ENCODE data around the gene DIDO1.

DNA sequence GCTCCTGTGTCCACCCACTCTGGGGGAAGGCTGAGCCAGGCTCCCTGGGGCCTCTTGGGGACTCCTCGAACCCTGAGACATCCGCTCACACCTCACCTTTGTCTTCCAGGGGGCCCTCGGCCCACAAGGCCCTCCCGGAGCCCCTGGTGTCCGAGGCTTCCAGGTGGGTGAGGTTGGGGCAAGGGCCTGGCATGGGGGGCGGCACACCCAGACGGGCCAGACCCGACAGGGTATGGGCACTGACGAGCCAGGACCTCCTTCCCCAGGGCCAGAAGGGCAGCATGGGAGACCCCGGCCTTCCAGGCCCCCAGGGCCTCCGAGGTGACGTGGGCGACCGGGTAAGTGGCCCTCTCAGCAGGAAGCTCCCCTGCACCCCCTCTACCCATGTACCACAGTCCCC is 96.1 kb downstream of the DIDO1 start:
- TF ChIP-seq, protein P1, sequence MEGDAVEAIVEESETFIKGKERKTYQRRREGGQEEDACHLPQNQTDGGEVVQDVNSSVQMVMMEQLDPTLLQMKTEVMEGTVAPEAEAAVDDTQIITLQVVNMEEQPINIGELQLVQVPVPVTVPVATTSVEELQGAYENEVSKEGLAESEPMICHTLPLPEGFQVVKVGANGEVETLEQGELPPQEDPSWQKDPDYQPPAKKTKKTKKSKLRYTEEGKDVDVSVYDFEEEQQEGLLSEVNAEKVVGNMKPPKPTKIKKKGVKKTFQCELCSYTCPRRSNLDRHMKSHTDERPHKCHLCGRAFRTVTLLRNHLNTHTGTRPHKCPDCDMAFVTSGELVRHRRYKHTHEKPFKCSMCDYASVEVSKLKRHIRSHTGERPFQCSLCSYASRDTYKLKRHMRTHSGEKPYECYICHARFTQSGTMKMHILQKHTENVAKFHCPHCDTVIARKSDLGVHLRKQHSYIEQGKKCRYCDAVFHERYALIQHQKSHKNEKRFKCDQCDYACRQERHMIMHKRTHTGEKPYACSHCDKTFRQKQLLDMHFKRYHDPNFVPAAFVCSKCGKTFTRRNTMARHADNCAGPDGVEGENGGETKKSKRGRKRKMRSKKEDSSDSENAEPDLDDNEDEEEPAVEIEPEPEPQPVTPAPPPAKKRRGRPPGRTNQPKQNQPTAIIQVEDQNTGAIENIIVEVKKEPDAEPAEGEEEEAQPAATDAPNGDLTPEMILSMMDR (IDR thresholded peaks at IDR 0.05): no peak
- no peak for TF ChIP-seq ZFX (IDR thresholded peaks at IDR 0.05; ENCODE audit: borderline replicate concordance)
